HG03108 (cell line): ENCODE measurements around the gene IRF4.

ENCODE experiments used
- ATAC-seq: cut with Tn5 transposase; IDR thresholded peaks from one replicate; pipeline ENCODE4 v1.9.1; 2021; ENCODE audit warnings: moderate library complexity; ENCODE audit not compliant: unreplicated experiment

IRF4 gene

GRCh38 chr6:391559-392440, at the start of gene IRF4:
TSS of gene IRF4 (plus strand) at chr6:391752. CDS start at chr6:393153, 1,401 bp downstream.
- ATAC-seq = peak; percentile 37

GRCh38 chr6:341914-342831, 49.4 kb upstream of the IRF4 start:
- ATAC-seq = peak; percentile 48

- ATAC-seq = no peak
Observed at GRCh38 chr6:342832-343179, 48.7 kb upstream of the IRF4 start.

- ATAC-seq = no peak
Observed at GRCh38 chr6:343226-343935, 48.2 kb upstream of the IRF4 start.

GRCh38 chr6:343960-344815, 47.4 kb upstream of the IRF4 start:
- ATAC-seq = no peak

GRCh38 chr6:344816-345340, 46.7 kb upstream of the IRF4 start:
- no peak for ATAC-seq

- no peak for ATAC-seq
Observed at GRCh38 chr6:345747-346385, 45.7 kb upstream of the IRF4 start.

GRCh38 chr6:346386-347030, 45.0 kb upstream of the IRF4 start:
- no peak for ATAC-seq

- peak; percentile 73 for ATAC-seq
Observed at GRCh38 chr6:347232-347631, 44.3 kb upstream of the IRF4 start.

- no peak for ATAC-seq
Observed at GRCh38 chr6:347951-348859, 43.3 kb upstream of the IRF4 start.

- no peak for ATAC-seq
Observed at GRCh38 chr6:348860-349396, 42.6 kb upstream of the IRF4 start.

- ATAC-seq = no peak
Observed at GRCh38 chr6:349491-349921, 42.0 kb upstream of the IRF4 start.

- ATAC-seq = no peak
Observed at GRCh38 chr6:350371-350770, 41.2 kb upstream of the IRF4 start.

GRCh38 chr6:351011-351866, 40.3 kb upstream of the IRF4 start:
- no peak for ATAC-seq

- no peak for ATAC-seq
Observed at GRCh38 chr6:351867-352289, 39.7 kb upstream of the IRF4 start.

- no peak for ATAC-seq
Observed at GRCh38 chr6:352474-352873, 39.1 kb upstream of the IRF4 start.
